GM18519 (cell line): ENCODE results near the gene CREB3L2.
"Not testable (repeated sequence)": the region's sequence is repeated elsewhere in the genome, so short reads cannot be mapped to it uniquely, and the experiment has no call there.

Source experiments
- ATAC-seq: cut with Tn5 transposase; IDR thresholded peaks from one replicate; pipeline ENCODE4 v1.9.1; 2021; ENCODE audit warnings: mild to moderate bottlenecking, moderate library complexity; ENCODE audit not compliant: unreplicated experiment, low FRiP score

Gene CREB3L2

DNA sequence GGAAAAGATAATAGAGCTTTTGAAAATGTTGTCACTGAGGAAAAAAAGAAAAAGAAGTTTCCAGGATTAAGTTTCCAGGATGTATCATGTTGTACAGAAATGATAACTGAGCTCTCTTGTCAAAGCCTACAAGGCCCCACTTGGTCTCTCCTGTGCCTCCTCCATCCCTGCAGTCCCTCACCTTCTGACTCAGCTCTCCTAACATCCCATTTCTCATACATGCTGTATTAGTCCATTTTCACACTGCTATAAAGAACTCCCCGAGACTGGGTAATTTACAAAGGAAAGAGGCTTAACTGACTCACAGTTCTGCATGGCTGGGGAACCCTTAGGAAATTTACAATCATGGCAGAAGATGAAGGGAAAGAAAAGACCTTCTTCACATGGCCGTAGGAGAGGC, 151.3 kb downstream of the CREB3L2 start:
- no peak for ATAC-seq

- no peak for ATAC-seq
Observed at GRCh38 chr7:137848095-137848494, 153.8 kb downstream of the CREB3L2 start.

- ATAC-seq = no peak
Observed at GRCh38 chr7:137847568-137848050, 154.3 kb downstream of the CREB3L2 start.

GRCh38 chr7:137846827-137847567, 154.9 kb downstream of the CREB3L2 start, which contains the start of gene DGKI:
TSS of gene DGKI (minus strand) at chr7:137846974.
- ATAC-seq = peak; percentile 21

- peak; percentile 48 for ATAC-seq
Observed at GRCh38 chr7:137846549-137846826, 155.4 kb downstream of the CREB3L2 start.

GRCh38 chr7:137844677-137845425, 157.0 kb downstream of the CREB3L2 start:
- ATAC-seq = no peak

GRCh38 chr7:137839903-137840779, 161.7 kb downstream of the CREB3L2 start:
- no peak for ATAC-seq

GRCh38 chr7:137838706-137839315, 163.1 kb downstream of the CREB3L2 start:
- no peak for ATAC-seq

DNA sequence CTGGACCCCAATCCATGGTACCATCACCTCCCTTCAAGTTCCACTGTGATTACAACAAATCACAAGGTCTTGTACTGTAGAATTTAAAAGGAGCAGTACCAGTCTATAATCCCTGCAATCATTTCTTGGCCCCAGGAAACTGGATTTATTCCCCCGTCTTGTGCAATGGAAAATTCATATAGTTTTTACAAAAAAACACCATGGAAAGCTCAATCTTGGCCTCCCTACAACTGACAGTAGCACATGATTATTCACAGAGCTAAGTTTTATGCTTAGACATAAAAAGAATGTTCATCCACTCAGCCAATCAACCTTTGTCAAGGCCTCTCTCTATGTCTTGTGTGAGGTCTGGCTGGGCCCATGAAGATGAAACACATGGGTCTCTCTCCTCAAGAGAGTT, 165.3 kb downstream of the CREB3L2 start:
- no peak for ATAC-seq

GRCh38 chr7:137836113-137836509, 165.8 kb downstream of the CREB3L2 start:
- ATAC-seq = no peak

- no peak for ATAC-seq
Observed at GRCh38 chr7:137835486-137836112, 166.3 kb downstream of the CREB3L2 start.

DNA sequence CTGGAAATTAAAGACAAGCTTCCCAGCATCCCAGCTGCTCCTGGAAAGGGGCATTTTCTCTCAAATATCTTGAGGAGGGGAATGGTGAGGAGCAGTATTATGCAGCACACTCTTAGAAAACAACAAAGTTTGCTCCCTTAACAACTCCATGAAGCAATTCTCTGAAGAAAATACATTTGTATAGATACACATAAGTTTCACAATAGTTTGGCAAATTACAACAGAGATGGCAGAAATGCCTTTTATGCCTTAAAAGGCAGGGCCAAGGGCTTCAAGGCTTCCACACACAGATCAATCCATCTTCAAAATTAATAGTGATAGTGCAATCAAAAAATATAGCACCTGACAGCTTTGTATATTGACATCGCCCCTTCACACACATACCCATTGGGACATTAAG, 167.3 kb downstream of the CREB3L2 start:
- ATAC-seq = no peak

- not testable (repeated sequence) for ATAC-seq
Observed at GRCh38 chr7:137832990-137833389, 168.9 kb downstream of the CREB3L2 start.

DNA sequence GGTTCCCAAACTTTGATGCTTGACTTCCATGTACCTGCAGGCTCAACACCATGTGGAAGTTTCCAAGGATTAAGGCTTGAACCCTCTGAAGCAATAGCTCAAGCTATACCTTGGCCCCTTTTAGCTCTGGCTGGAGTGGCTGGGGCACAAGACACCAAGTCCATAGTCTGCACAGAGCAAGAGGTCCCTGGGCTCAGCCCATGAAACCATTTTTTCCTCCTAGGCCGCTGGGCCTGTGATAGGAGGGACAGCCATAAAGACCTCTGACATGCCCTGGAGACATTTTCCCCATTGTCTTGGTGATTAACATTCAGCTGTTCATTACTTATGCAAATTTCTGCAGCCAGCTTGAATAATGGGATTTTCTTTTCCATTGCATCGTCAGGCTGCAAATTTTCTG, 169.5 kb downstream of the CREB3L2 start:
- ATAC-seq = no peak

DNA sequence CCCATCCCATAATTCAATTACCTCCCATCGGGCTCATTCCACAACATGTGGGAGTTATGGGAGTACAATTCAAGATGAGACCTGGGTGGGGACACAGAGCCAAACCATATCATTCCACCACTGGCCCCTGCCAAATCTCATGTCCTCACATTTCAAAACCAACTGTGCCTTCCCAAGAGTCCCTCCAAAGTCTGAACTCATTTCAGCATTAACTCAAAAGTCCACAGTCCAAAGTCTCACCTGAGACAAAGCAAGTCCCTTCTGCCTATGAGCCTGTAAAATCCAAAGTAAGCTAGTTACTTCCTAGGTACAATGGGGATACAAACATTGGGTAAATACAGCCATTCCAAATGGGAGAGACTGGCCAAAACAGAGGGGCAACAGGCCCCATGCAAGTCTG, 170.3 kb downstream of the CREB3L2 start:
- ATAC-seq = not testable (repeated sequence)

DNA sequence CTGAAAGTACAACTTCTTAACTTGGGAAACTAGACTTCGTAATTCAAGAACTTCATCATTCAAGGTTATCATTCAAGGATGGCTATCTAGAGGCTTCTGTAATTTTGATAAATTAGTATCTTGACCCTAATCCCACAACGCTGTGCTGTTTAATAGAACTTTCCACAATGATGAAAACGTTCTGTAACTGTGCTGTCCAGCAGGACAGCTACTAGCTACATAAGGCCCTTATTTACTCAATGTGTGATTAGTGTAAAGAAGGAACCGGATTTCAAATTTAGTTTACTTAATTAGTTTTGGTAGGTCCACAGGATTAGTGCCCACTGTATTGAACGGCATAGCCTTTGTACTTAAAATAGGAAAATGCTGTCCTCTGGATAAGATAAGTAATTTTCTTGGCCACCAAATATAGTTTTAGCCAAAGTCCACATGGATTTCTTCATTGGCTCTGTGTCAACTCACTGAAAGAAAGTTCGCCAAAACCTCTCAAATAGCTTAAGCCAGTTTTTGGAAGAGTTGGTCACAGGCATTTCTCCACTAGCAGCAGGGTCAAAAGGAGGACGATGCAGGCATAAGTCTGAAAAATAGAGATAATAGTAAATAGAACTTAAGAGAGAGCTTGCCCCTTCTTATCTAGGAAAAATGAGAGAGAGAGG, 172.4 kb downstream of the CREB3L2 start:
- ATAC-seq = no peak

DNA sequence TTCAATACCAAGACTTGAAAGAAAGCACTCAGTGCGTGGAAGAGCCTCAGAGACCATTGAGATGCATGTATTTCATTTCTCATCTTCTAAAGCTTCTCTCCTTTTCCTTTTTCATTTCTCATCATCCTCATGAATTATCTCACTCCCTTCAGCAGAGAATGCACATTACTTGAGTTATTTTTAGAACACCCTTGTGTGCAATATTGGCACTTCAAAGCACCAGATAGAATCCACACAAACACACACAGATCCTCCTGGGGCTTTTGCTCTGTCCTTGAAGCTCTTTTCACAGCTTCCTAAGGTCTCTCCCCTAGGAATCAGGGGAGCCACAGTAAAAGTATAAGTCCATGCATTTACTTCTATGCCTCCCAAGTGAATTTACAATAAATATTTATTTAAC, 173.4 kb downstream of the CREB3L2 start:
- no peak for ATAC-seq

GRCh38 chr7:137825489-137825888, 176.4 kb downstream of the CREB3L2 start:
- no peak for ATAC-seq
